GM12892 (cell line): ENCODE data around the gene SCT. TPM values are rescaled to one million over a fixed set of nuclear protein-coding genes. Genes with fewer than 3 reads are reported as not detected.

Experiments used
- DNase-seq: peaks from one replicate; pipeline ENCODE4 v3.0.0; 2011; ENCODE audit not compliant: insufficient read length
- FAIRE-seq: peaks from 2 replicates; lab custom pipeline; 2011; peaks lifted over from hg19 to GRCh38; lab: Jason Lieb, UNC
- POLR2A ChIP-seq: IDR thresholded peaks from 2 replicates; pipeline ENCODE4 v1.6.1; 2011; ENCODE audit warnings: low read depth, low read length, control low read depth
- POLR2AphosphoS5 ChIP-seq: IDR thresholded peaks from 2 replicates; pipeline ENCODE4 v1.6.1; 2011; ENCODE audit warnings: low read depth, low read length, control low read depth
- TAF1 ChIP-seq: IDR thresholded peaks from 2 replicates; pipeline ENCODE4 v1.6.1; 2011; ENCODE audit warnings: low read depth, mild to moderate bottlenecking, control low read depth, low read length, borderline replicate concordance
- polyA plus RNA-seq: library from polyadenylated mRNA; unstranded; fragments of >200 nt; gene quantifications from one replicate; pipeline ENCODE4 v1.2.1, GENCODE V29; 2012; ENCODE audit warnings: missing spikeins, inconsistent platforms; ENCODE audit not compliant: missing spikeins

The SCT gene
- polyA plus RNA-seq: not detected

GRCh38 chr11:626475-627307 lies at the start of gene SCT:
SCT (minus strand) TSS chr11:627181; CDS start chr11:627143, 38 bp downstream.
- FAIRE-seq (no peak), DNase-seq (no peak)
- TF ChIP-seq TAF1 (no peak), POLR2AphosphoS5 (no peak), POLR2A (no peak)

GRCh38 chr11:674406-674805 lies 47.4 kb upstream of the SCT start:
- DNase-seq (no peak), FAIRE-seq (no peak)
- TF ChIP-seq POLR2AphosphoS5 (no peak), TAF1 (no peak), POLR2A (no peak)

- no peak for FAIRE-seq
- DNase-seq: no peak
- no peak for TF ChIP-seq TAF1
- TF ChIP-seq POLR2A: no peak
- no peak for TF ChIP-seq POLR2AphosphoS5
These were observed 46.9 kb upstream of the SCT start for GRCh38 chr11:673866-674265.

- TF ChIP-seq POLR2AphosphoS5 (no peak), TAF1 (no peak), POLR2A (no peak)
- DNase-seq (no peak), FAIRE-seq (no peak)
These were observed 38.8 kb upstream of the SCT start for GRCh38 chr11:665704-666281.

GRCh38 chr11:665062-665703 lies 38.2 kb upstream of the SCT start:
- no peak for FAIRE-seq
- DNase-seq: no peak
- TF ChIP-seq POLR2AphosphoS5 (no peak), TAF1 (no peak), POLR2A (no peak)

GRCh38 chr11:662689-663274 lies 35.8 kb upstream of the SCT start:
- FAIRE-seq (peak; percentile 83), DNase-seq (peak; percentile 73)
- TF ChIP-seq TAF1: no peak
- TF ChIP-seq POLR2AphosphoS5: no peak
- TF ChIP-seq POLR2A: no peak

GRCh38 chr11:660681-661444 lies 33.9 kb upstream of the SCT start:
- no peak for TF ChIP-seq POLR2A
- no peak for FAIRE-seq
- no peak for DNase-seq

- FAIRE-seq (no peak), DNase-seq (no peak)
- TF ChIP-seq TAF1: no peak
- TF ChIP-seq POLR2AphosphoS5: no peak
- no peak for TF ChIP-seq POLR2A
These were observed 33.3 kb upstream of the SCT start for GRCh38 chr11:660281-660680.

- TF ChIP-seq TAF1 (no peak), POLR2AphosphoS5 (no peak), POLR2A (no peak)
- FAIRE-seq: no peak
- no peak for DNase-seq
These were observed 32.6 kb upstream of the SCT start for GRCh38 chr11:659532-660085.

GRCh38 chr11:657691-658126 lies 30.7 kb upstream of the SCT start:
- no peak for DNase-seq
- FAIRE-seq: no peak
- no peak for TF ChIP-seq POLR2AphosphoS5
- TF ChIP-seq TAF1: no peak
- TF ChIP-seq POLR2A: no peak

- FAIRE-seq (no peak), DNase-seq (no peak)
- TF ChIP-seq TAF1 (no peak), POLR2A (no peak), POLR2AphosphoS5 (no peak)
These were observed 29.9 kb upstream of the SCT start for GRCh38 chr11:656866-657265.

- TF ChIP-seq POLR2AphosphoS5 (no peak), TAF1 (no peak), POLR2A (no peak)
- DNase-seq: no peak
- FAIRE-seq: no peak
These were observed 29.4 kb upstream of the SCT start for GRCh38 chr11:656426-656825.
